ENCODE results near the gene ADGRF3.

GRCh38 chr2:26298286-26298637 lies 48.3 kb downstream of the ADGRF3 start:
- no peak for TF ChIP-seq CTCF (IDR thresholded peaks at IDR 0.05; ENCODE audit: low read length)
- TF ChIP-seq EZH2phosphoT487 (IDR thresholded peaks at IDR 0.05; ENCODE audit: low read length): no peak
- no peak for TF ChIP-seq EZH2 (optimal IDR thresholded peaks at IDR 0.05; ENCODE audit: low read depth, low read length)
